Measurements from ENCODE around the gene CPHXL2. TPM values are rescaled to one million over a fixed set of nuclear protein-coding genes. Genes with fewer than 3 reads are reported as not detected.

The CPHXL2 gene
- total RNA-seq, 1 experiment from 2014 or later = not detected

DNA sequence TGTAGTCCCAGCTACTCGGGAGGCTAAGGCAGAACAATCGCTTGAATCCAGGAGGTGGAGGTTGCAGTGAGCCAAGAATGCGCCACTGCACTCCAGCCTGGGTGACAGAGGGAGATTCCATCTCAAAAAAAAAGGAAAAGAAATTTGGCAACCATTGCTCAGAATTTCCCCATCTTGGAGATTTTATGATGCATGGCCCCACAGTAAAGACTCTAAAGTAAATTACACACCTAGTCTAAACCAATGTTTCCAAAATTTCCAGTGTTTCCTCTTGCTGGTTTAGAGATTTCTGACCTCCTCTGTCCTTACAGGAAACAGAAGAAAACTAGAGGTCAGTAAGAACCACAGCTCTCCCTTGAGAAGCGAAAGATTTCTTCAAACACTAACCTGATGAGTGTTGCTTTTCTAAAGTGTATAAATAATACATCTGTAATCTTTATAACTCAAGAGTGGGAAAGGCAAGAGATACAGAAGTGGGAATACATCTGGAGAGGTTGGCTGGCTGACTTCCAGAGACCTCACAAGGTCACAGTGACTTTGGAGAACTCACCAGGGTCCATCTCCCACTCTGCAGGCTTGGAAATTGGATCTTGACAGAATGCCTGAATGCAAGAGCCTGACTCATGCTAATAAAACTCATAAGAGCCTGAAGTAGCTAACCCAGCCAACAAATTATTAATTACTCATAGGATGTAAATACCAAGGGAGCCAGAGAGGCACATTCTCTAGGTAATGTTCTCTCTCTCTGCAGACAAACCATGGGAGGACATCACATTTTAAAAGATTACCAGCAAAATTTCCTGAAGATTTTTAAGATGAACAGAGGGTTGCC, 62.5 kb downstream of the CPHXL2 start:
- peaks cover 3% of the 10 kb centered on the region; the same call in 1 of the 2 replicates for H3K36me3 ChIP-seq (ENCODE audit: low read depth, low read length)
- CTCF ChIA-PET = no interaction called here
- no peaks in the 10 kb centered on the region for H3K9me3 ChIP-seq (ENCODE audit: low read length)
- no peak for TF ChIP-seq EZH2 (IDR thresholded peaks at IDR 0.05; ENCODE audit: low read length, unreplicated experiment)
- no peak for TF ChIP-seq EZH2phosphoT487 (IDR thresholded peaks at IDR 0.05; ENCODE audit: borderline replicate concordance, low read length)
- TF ChIP-seq, protein P1, sequence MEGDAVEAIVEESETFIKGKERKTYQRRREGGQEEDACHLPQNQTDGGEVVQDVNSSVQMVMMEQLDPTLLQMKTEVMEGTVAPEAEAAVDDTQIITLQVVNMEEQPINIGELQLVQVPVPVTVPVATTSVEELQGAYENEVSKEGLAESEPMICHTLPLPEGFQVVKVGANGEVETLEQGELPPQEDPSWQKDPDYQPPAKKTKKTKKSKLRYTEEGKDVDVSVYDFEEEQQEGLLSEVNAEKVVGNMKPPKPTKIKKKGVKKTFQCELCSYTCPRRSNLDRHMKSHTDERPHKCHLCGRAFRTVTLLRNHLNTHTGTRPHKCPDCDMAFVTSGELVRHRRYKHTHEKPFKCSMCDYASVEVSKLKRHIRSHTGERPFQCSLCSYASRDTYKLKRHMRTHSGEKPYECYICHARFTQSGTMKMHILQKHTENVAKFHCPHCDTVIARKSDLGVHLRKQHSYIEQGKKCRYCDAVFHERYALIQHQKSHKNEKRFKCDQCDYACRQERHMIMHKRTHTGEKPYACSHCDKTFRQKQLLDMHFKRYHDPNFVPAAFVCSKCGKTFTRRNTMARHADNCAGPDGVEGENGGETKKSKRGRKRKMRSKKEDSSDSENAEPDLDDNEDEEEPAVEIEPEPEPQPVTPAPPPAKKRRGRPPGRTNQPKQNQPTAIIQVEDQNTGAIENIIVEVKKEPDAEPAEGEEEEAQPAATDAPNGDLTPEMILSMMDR (conservative IDR thresholded peaks at IDR 0.05; ENCODE audit: low read depth, low read length) = no peak
- H4K20me1 ChIP-seq (ENCODE audit: low read length) = no peaks in the 10 kb centered on the region
- no peaks in the 10 kb centered on the region for H3F3A ChIP-seq (ENCODE audit: low read length, unreplicated experiment)
- peak; percentile 89 for ATAC-seq
- peak overlapping the region; percentile 49; the same call in 1 of the 2 replicates for H3K4me2 ChIP-seq (ENCODE audit: low read length)
- H3K4me1 ChIP-seq (ENCODE audit: insufficient read depth, low read length) = peaks cover 31% of the 10 kb centered on the region
- no peaks in the 10 kb centered on the region for H3K79me2 ChIP-seq (ENCODE audit: low read length)
- no peak overlapping the region for H3K4me3 ChIP-seq (ENCODE audit: low read length)
- H3K27ac ChIP-seq (ENCODE audit: low read length) = peak overlapping the region; percentile 72
- no TSS peak for BruUV-seq (replicated peaks)
- H3K27me3 ChIP-seq (ENCODE audit: low read length) = no peaks in the 10 kb centered on the region
- H3K9ac ChIP-seq (ENCODE audit: low read length) = no peak overlapping the region
- no peak overlapping the region for H2AFZ ChIP-seq (ENCODE audit: low read length)
- H3K9me2 ChIP-seq (replicated peaks; ENCODE audit: low read length) = no peaks in the 10 kb centered on the region
- intact Hi-C loops (cut with micrococcal nuclease) = no loop called here
- peak; percentile 84 for DNase-seq
- POLR2A ChIA-PET (ENCODE audit: unreplicated experiment) = interaction anchor here (0.6 kb wide), 1 partner anchor 97 kb away, joined by 6 read pairs; no protein-coding TSS in a partner anchor

Other genes with a start within 250 kb of the CPHXL2 start
- gene CFDP1, start 243.5 kb downstream of the CPHXL2 start, total RNA-seq (2014; rRNA removed) = 27.3 and 32.1 TPM in 2 replicates
- gene TMEM170A, start 212.3 kb downstream of the CPHXL2 start, total RNA-seq (2014; rRNA removed) = 10.1 and 18.6 TPM in 2 replicates
- 0.35 and 0.91 TPM in 2 replicates for gene CHST6, start 181.6 kb downstream of the CPHXL2 start, total RNA-seq (2014; rRNA removed)
- 0.29 TPM in 1 of 2 replicates, not detected in the other for gene CHST5, start 140.9 kb downstream of the CPHXL2 start, total RNA-seq (2014; rRNA removed)
- 9.6 and 20.2 TPM in 2 replicates for gene TMEM231, start 120.8 kb downstream of the CPHXL2 start, total RNA-seq (2014; rRNA removed)
- 24.7 and 31.2 TPM in 2 replicates for gene GABARAPL2, start 110.6 kb downstream of the CPHXL2 start, total RNA-seq (2014; rRNA removed)
- gene ADAT1, start 53.7 kb downstream of the CPHXL2 start, total RNA-seq (2014; rRNA removed) = 42.8 and 60.1 TPM in 2 replicates
- 137 and 148 TPM in 2 replicates for gene KARS1, start 29.3 kb downstream of the CPHXL2 start, total RNA-seq (2014; rRNA removed)
- gene TERF2IP, start 29.2 kb downstream of the CPHXL2 start, total RNA-seq (2014; rRNA removed) = 25.7 and 27.2 TPM in 2 replicates
- not detected in 2 replicates for gene DUXB, start 24.5 kb upstream of the CPHXL2 start, total RNA-seq (2014; rRNA removed)
- not detected in 2 replicates for gene CPHXL, start 49.5 kb upstream of the CPHXL2 start, total RNA-seq (2014; rRNA removed)